GM12892 (cell line): ENCODE measurements around the gene PPP1R9B.

Experiments
- POLR2A ChIP-seq: IDR thresholded peaks from 2 replicates; pipeline ENCODE4 v1.6.1; 2011; ENCODE audit warnings: low read depth, low read length, control low read depth
- POLR2AphosphoS5 ChIP-seq: IDR thresholded peaks from 2 replicates; pipeline ENCODE4 v1.6.1; 2011; ENCODE audit warnings: low read depth, low read length, control low read depth
- TAF1 ChIP-seq: IDR thresholded peaks from 2 replicates; pipeline ENCODE4 v1.6.1; 2011; ENCODE audit warnings: low read depth, mild to moderate bottlenecking, control low read depth, low read length, borderline replicate concordance

DNA sequence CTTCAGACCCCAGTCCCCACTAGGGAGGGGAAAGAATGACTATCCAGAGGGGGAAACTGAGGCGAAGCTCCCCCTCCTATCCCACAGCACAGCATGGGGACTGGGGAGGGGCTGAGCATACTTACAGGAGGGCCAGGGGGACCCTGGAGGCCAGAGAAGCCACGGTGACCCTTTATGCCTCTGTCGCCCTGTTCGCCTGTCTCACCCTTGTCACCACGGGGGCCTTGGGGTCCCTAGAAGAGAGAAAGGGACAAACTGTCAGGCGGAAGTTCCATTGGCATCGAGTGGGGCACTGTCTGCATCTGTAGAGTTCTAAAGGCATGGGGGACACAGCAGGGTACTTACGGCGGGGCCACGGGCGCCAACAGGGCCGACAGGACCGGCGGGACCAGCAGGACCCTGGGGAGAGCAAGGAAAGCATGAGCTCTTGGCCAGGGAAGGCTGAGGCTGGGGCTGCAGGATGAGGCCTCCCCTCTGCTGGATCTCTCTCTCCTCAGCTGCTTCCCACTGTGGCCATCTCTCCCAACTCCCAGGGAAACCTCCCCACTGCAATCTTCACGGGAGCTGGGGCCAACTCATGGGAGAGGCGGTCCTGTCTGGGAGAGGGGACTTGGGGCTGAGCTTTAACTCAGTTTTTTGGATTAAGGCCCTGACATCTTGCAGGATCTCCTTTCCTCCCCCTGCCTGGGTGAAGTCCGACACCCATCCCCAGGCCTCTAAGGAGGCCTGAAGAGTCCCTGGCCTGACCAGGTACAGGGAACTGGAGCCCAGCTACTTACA, 37.5 kb upstream of the PPP1R9B start:
- TF ChIP-seq POLR2AphosphoS5 = no peak
- no peak for TF ChIP-seq POLR2A
- no peak for TF ChIP-seq TAF1
